AG09309 (cell line): ENCODE results near the gene SLC10A7.

Source experiments
- DNase-seq: peaks from one replicate; pipeline ENCODE4 v3.0.0-alpha.2; 2010; ENCODE audit warnings: low read depth
- H3K4me3 ChIP-seq: 2 replicates; pipeline ENCODE4 v1.5.1; 2011; ENCODE audit warnings: mild to moderate bottlenecking, low read depth, low read length, moderate library complexity; ENCODE audit not compliant: control insufficient read depth
- TF ChIP-seq, protein P1 (sequence below): IDR thresholded peaks from 2 replicates; pipeline ENCODE4 v1.5.1; 2011; ENCODE audit warnings: mild to moderate bottlenecking, low read depth, low read length, inconsistent platforms; ENCODE audit not compliant: insufficient read depth, control insufficient read depth; ENCODE audit errors: missing control alignments

The SLC10A7 gene

GRCh38 chr4:146224326-146224966, 297.3 kb downstream of the SLC10A7 start:
- TF ChIP-seq, protein P1, sequence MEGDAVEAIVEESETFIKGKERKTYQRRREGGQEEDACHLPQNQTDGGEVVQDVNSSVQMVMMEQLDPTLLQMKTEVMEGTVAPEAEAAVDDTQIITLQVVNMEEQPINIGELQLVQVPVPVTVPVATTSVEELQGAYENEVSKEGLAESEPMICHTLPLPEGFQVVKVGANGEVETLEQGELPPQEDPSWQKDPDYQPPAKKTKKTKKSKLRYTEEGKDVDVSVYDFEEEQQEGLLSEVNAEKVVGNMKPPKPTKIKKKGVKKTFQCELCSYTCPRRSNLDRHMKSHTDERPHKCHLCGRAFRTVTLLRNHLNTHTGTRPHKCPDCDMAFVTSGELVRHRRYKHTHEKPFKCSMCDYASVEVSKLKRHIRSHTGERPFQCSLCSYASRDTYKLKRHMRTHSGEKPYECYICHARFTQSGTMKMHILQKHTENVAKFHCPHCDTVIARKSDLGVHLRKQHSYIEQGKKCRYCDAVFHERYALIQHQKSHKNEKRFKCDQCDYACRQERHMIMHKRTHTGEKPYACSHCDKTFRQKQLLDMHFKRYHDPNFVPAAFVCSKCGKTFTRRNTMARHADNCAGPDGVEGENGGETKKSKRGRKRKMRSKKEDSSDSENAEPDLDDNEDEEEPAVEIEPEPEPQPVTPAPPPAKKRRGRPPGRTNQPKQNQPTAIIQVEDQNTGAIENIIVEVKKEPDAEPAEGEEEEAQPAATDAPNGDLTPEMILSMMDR: no peak
- H3K4me3 ChIP-seq: no peak overlapping the region
- no peak for DNase-seq

- TF ChIP-seq, protein P1: no peak
- peak; percentile 1 for DNase-seq
- no peak overlapping the region for H3K4me3 ChIP-seq
Measured at GRCh38 chr4:146222313-146222712, 299.4 kb downstream of the SLC10A7 start.

- H3K4me3 ChIP-seq: no peak within 1 kb of the TSS
- no peak for DNase-seq
- TF ChIP-seq, protein P1: no peak
Measured at GRCh38 chr4:146214238-146214637, 307.5 kb downstream of the SLC10A7 start, which contains the start of gene REELD1. REELD1 (plus strand) TSS chr4:146214538; CDS start chr4:146216953, 2,415 bp downstream.

- no peak overlapping the region for H3K4me3 ChIP-seq
- TF ChIP-seq, protein P1: no peak
- no peak for DNase-seq
Measured at GRCh38 chr4:146212781-146213180, 309.0 kb downstream of the SLC10A7 start.

GRCh38 chr4:146211440-146211839, 310.3 kb downstream of the SLC10A7 start:
- TF ChIP-seq, protein P1: no peak
- no peak overlapping the region for H3K4me3 ChIP-seq
- DNase-seq: no peak

DNA sequence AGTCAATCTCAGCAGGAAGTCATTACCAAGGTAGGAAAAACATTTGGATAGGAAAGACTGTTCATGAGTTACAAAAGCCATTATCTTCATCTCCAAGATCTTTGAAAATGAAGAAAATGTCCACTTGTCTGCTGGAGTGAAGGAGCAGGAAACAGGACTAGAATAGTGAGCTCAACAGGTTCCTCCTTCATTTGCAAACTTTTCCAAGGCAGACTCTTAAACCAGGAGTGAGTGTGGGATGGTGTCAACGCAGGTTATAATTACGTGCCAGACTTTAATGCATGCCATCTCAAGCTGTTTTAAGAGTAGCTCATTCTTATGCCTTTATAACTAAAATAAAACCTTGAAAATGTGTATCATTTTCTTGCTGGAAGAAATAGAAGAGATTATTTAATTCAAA, 310.9 kb downstream of the SLC10A7 start:
- no peak for DNase-seq
- no peak overlapping the region for H3K4me3 ChIP-seq
- TF ChIP-seq, protein P1: no peak
